Measurements from ENCODE around the gene CEP55. TPM values are rescaled to one million over a fixed set of nuclear protein-coding genes. Genes with fewer than 3 reads are reported as not detected.

The CEP55 gene
- total RNA-seq, 1 donor from 2014 or later = 73.2 TPM

DNA sequence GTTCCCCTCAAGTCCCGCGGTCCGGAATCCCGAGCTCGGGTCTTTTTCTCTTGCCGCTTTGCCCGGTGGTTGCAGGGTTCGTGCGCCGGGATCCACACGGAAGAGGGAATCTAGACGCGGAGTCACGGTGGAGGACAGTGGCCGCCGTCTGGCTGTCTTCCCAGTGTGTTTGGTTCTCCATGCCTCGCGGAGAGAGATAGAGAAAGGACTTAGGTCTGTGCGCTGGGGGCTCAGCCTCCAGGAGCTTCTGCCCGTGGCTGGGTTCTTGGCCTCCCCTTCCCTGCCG lies 71.6 kb downstream of the CEP55 start:
- TF ChIP-seq CTCF (conservative IDR thresholded peaks at IDR 0.05; ENCODE audit: low read depth, low read length) = no peak
- no peak for DNase-seq (ENCODE audit: low read depth)

GRCh38 chr10:93570383-93570782 lies 74.0 kb downstream of the CEP55 start:
- TF ChIP-seq CTCF (conservative IDR thresholded peaks at IDR 0.05; ENCODE audit: low read depth, low read length) = no peak
- H3K4me3 ChIP-seq (ENCODE audit: low read depth, low read length) = no peak overlapping the region
- no peak for DNase-seq (ENCODE audit: low read depth)

More for the DNA sequence above, 71.6 kb downstream of the CEP55 start:
- no peak overlapping the region for H3K4me3 ChIP-seq (ENCODE audit: low read depth, low read length)

DNA sequence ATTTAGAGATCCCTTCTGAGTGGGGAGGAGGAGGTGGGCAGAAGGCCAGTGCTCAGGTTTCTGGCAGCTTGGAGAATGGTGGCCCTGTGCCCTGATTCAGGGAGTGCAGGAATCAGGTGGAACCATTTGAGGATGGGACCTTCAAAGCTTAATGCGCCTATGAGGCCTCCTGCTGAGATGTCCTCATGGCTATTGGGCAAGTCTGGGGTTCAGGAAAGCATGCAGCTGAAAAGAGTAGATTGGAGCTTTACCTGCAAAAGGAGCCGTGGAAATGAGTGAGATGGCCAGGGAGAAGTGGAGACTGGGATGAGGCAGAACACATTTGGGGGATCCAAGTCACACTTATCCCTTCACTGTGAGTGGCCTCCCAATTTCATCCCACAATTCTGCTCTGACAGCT lies 76.2 kb downstream of the CEP55 start:
- no peak for DNase-seq (ENCODE audit: low read depth)
- H3K4me3 ChIP-seq (ENCODE audit: low read depth, low read length) = no peak overlapping the region
- no peak for TF ChIP-seq CTCF (conservative IDR thresholded peaks at IDR 0.05; ENCODE audit: low read depth, low read length)

GRCh38 chr10:93573051-93573909 lies 76.9 kb downstream of the CEP55 start:
- H3K4me3 ChIP-seq (ENCODE audit: low read depth, low read length) = no peak overlapping the region
- no peak for TF ChIP-seq CTCF (conservative IDR thresholded peaks at IDR 0.05; ENCODE audit: low read depth, low read length)
- DNase-seq (ENCODE audit: low read depth) = no peak

- DNase-seq (ENCODE audit: low read depth) = no peak
- H3K4me3 ChIP-seq (ENCODE audit: low read depth, low read length) = no peak overlapping the region
- TF ChIP-seq CTCF (conservative IDR thresholded peaks at IDR 0.05; ENCODE audit: low read depth, low read length) = no peak
Measured at GRCh38 chr10:93573924-93574323, 77.5 kb downstream of the CEP55 start.

DNA sequence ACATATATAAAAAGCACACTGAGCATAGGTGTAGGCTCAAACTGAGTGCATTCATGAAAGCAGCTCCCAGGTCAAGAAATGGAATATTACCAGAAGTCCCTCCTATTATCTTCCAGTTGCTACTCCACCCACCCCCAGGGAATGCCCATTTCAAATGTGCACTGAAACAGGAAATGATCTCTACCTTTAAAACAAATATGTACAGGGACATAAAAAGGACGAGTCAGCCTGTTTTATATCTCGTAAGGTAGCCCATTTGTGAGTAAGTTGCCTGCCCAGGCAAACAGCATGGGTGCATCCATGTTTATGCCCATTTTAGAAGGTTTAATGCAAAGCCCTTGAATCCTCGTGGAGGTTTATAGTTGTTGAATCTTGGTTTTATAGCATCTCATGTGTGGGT lies 80.5 kb downstream of the CEP55 start:
- DNase-seq (ENCODE audit: low read depth) = no peak
- no peak overlapping the region for H3K4me3 ChIP-seq (ENCODE audit: low read depth, low read length)
- TF ChIP-seq CTCF (conservative IDR thresholded peaks at IDR 0.05; ENCODE audit: low read depth, low read length) = no peak

- no peak overlapping the region for H3K4me3 ChIP-seq (ENCODE audit: low read depth, low read length)
- no peak for TF ChIP-seq CTCF (conservative IDR thresholded peaks at IDR 0.05; ENCODE audit: low read depth, low read length)
- no peak for DNase-seq (ENCODE audit: low read depth)
Measured at GRCh38 chr10:93577565-93577964, 81.2 kb downstream of the CEP55 start.

Data from epithelial cell of proximal tubule (primary cell).